ENCODE data around the gene SMOC2.

- TF ChIP-seq CTCF (IDR thresholded peaks at IDR 0.05) = no peak
- TF ChIP-seq POLR2A (IDR thresholded peaks at IDR 0.05) = no peak
Measured at GRCh38 chr6:168606722-168607121, 165.7 kb downstream of the SMOC2 start.

Measured in Peyer's patch (tissue), 4 donors.